CD8-positive, alpha-beta memory T cell (primary cell): ENCODE data around the gene ZNF292. TPM values are rescaled to one million over a fixed set of nuclear protein-coding genes. Genes with fewer than 3 reads are reported as not detected.

Experiments
- CTCF ChIA-PET: fragments of 350-600 bp; sonication (Branson Sonifier 250); formaldehyde crosslinking; loops from one replicate; lab custom pipeline; 2021; ENCODE audit warnings: antibody characterized with exemption; lab: Charles Lee
- POLR2A ChIA-PET: fragments of 350-600 bp; sonication (Branson Sonifier 250); formaldehyde crosslinking; loops from one replicate; lab custom pipeline; 2021; ENCODE audit warnings: antibody characterized with exemption; lab: Charles Lee
- DNase-seq, 5 donors: peaks; one replicate each; pipeline versions ENCODE4 v3.0.0 to v3.0.0-alpha.2; 2020 to 2022; ENCODE audit warnings: mixed read lengths in 1 of 5
- H3K27ac ChIP-seq: one replicate; pipeline ENCODE4 v1.7.0; 2013; ENCODE audit warnings: low read depth, mild to moderate bottlenecking, low read length, moderate library complexity
- H3K27me3 ChIP-seq: 2 replicates; pipeline ENCODE4 v1.7.0; 2013; ENCODE audit warnings: low read length, mild to moderate bottlenecking; ENCODE audit not compliant: insufficient read depth, poor library complexity, severe bottlenecking
- H3K36me3 ChIP-seq: 2 replicates; pipeline ENCODE4 v1.7.0; 2013; ENCODE audit warnings: mild to moderate bottlenecking, low read length, moderate library complexity; ENCODE audit not compliant: insufficient read depth
- H3K4me1 ChIP-seq: 2 replicates; pipeline ENCODE4 v1.7.0; 2013; ENCODE audit warnings: mild to moderate bottlenecking, low read length, moderate library complexity; ENCODE audit not compliant: insufficient read depth
- H3K4me3 ChIP-seq: 2 replicates; pipeline ENCODE4 v1.7.0; 2013; ENCODE audit warnings: mild to moderate bottlenecking, low read length
- H3K9me3 ChIP-seq: 2 replicates; pipeline ENCODE4 v1.7.0; 2013; ENCODE audit warnings: mild to moderate bottlenecking, low read length
- H3K27ac Mint-ChIP-seq, 8 donors: one replicate each; pipeline ENCODE4 v1.8.0; 2020 to 2021; ENCODE audit warnings: mixed read lengths in 8 of 8, mild to moderate bottlenecking in 6 of 8, inconsistent platforms in 3 of 8, moderate library complexity in 3 of 8
- H3K27me3 Mint-ChIP-seq, 2 donors: one replicate each; pipeline ENCODE4 v1.8.0; 2020 to 2021; ENCODE audit warnings: mixed read lengths in 2 of 2, mild to moderate bottlenecking in 1 of 2, moderate library complexity in 1 of 2
- H3K36me3 Mint-ChIP-seq, 3 donors: one replicate each; pipeline ENCODE4 v1.8.0; 2020 to 2021; ENCODE audit warnings: mixed read lengths in 3 of 3, inconsistent platforms in 1 of 3, mild to moderate bottlenecking in 1 of 3
- H3K4me1 Mint-ChIP-seq, 3 donors: one replicate each; pipeline ENCODE4 v1.8.0; 2020 to 2021; ENCODE audit warnings: mixed read lengths in 3 of 3, inconsistent platforms in 1 of 3, mild to moderate bottlenecking in 1 of 3
- H3K4me3 Mint-ChIP-seq, 7 donors: one replicate each; pipeline ENCODE4 v1.8.0; 2020 to 2021; ENCODE audit warnings: mixed read lengths in 7 of 7, mild to moderate bottlenecking in 6 of 7, moderate library complexity in 4 of 7, inconsistent platforms in 2 of 7
- H3K9me3 Mint-ChIP-seq, 5 donors: one replicate each; pipeline ENCODE4 v1.8.0; 2020 to 2022; ENCODE audit warnings: mixed read lengths in 5 of 5, mild to moderate bottlenecking in 3 of 5, moderate library complexity in 2 of 5, inconsistent platforms in 1 of 5
- polyA plus RNA-seq: library from polyadenylated mRNA; unstranded; fragments of 300-500 nt; fragmentation: Illumina TruSeq; gene quantifications from one replicate; pipeline ENCODE4 v1.2.3, GENCODE V29; 2021
- total RNA-seq, 2 experiments: library from RNA; stranded (reverse); gene quantifications; one replicate each; pipeline ENCODE4 v1.2.3, GENCODE V29; 2021

The ZNF292 gene
- total and polyA plus RNA-seq, 3 experiments from 2014 or later, result 37.9 to 50.7 (median 49.3) TPM

- Mint-ChIP-seq H3K36me3 (peaks cover 0 to 37% (median 8%) of the 10 kb centered on the region in 3 donors), H3K4me3 (no peak overlapping the region), H3K4me1 (peaks cover 47 to 68% (median 64%) of the 10 kb centered on the region in 3 donors), H3K27ac (peak overlapping the region in 7 of 8 donors; percentile 0 to 69 (median 46)), H3K27me3 (no peaks in the 10 kb centered on the region), H3K9me3 (no peaks in the 10 kb centered on the region)
- peaks cover 6% of the 10 kb centered on the region for H3K36me3 ChIP-seq
- H3K4me1 ChIP-seq, result peaks cover 14% of the 10 kb centered on the region
- ChIA-PET POLR2A (no interaction called here), CTCF (interaction anchor here (1.3 kb wide), 1 partner anchor 15 kb away, joined by 3 read pairs; no protein-coding TSS in a partner anchor)
- H3K4me3 ChIP-seq, result no peak overlapping the region
- DNase-seq, result no peak
- H3K27ac ChIP-seq, result no peak overlapping the region
- no peaks in the 10 kb centered on the region for H3K27me3 ChIP-seq
- no peaks in the 10 kb centered on the region for H3K9me3 ChIP-seq
Observed at GRCh38 chr6:87213364-87213763, 58.0 kb downstream of the ZNF292 start.

GRCh38 chr6:87214831-87215230, 59.5 kb downstream of the ZNF292 start:
- no peak for DNase-seq
- H3K36me3 ChIP-seq, result peaks cover 6% of the 10 kb centered on the region
- Mint-ChIP-seq H3K4me1 (peaks cover 36 to 54% (median 53%) of the 10 kb centered on the region in 3 donors), H3K27me3 (no peaks in the 10 kb centered on the region), H3K27ac (peak overlapping the region in 1 of 8 donors; percentile 40), H3K4me3 (no peak overlapping the region), H3K36me3 (peaks cover 0 to 46% (median 9%) of the 10 kb centered on the region in 3 donors), H3K9me3 (no peaks in the 10 kb centered on the region)
- H3K4me3 ChIP-seq, result no peak overlapping the region
- peaks cover 8% of the 10 kb centered on the region for H3K4me1 ChIP-seq
- H3K27ac ChIP-seq, result no peak overlapping the region
- H3K9me3 ChIP-seq, result no peaks in the 10 kb centered on the region
- POLR2A ChIA-PET, result no interaction called here
- no peaks in the 10 kb centered on the region for H3K27me3 ChIP-seq
- CTCF ChIA-PET, result interaction anchor here (1.0 kb wide), 1 partner anchor 106 kb away, joined by 3 read pairs; no protein-coding TSS in a partner anchor

- Histone ChIP-seq H3K36me3 (peaks cover 25% of the 10 kb centered on the region), H3K4me3 (no peak overlapping the region), H3K27ac (no peak overlapping the region), H3K27me3 (no peaks in the 10 kb centered on the region), H3K4me1 (no peaks in the 10 kb centered on the region), H3K9me3 (no peaks in the 10 kb centered on the region)
- no peak overlapping the region for H3K4me3 Mint-ChIP-seq
- DNase-seq, result no peak
- ChIA-PET POLR2A (no interaction called here), CTCF (no interaction called here)
- peaks cover 12 to 82% (median 22%) of the 10 kb centered on the region in 3 donors for H3K36me3 Mint-ChIP-seq
- no peaks in the 10 kb centered on the region for H3K9me3 Mint-ChIP-seq
- peak overlapping the region in 3 of 8 donors; percentile 28 to 64 (median 42) for H3K27ac Mint-ChIP-seq
- peaks cover 0 to 2% of the 10 kb centered on the region in 2 donors for H3K27me3 Mint-ChIP-seq
- peaks cover 4 to 27% (median 6%) of the 10 kb centered on the region in 3 donors for H3K4me1 Mint-ChIP-seq
Observed at GRCh38 chr6:87220997-87221396, 65.6 kb downstream of the ZNF292 start.

- CTCF ChIA-PET, result no interaction called here
- Mint-ChIP-seq H3K4me1 (peaks cover 4 to 24% (median 6%) of the 10 kb centered on the region in 3 donors), H3K27ac (no peak overlapping the region), H3K4me3 (no peak overlapping the region), H3K9me3 (no peaks in the 10 kb centered on the region), H3K27me3 (peaks cover 0 to 2% of the 10 kb centered on the region in 2 donors), H3K36me3 (peaks cover 12 to 71% (median 20%) of the 10 kb centered on the region in 3 donors)
- Histone ChIP-seq H3K4me1 (no peaks in the 10 kb centered on the region), H3K4me3 (no peak overlapping the region), H3K27me3 (no peaks in the 10 kb centered on the region), H3K27ac (no peak overlapping the region), H3K36me3 (peaks cover 22% of the 10 kb centered on the region), H3K9me3 (no peaks in the 10 kb centered on the region)
- no peak for DNase-seq
- POLR2A ChIA-PET, result no interaction called here
Observed at GRCh38 chr6:87222676-87223075, 67.3 kb downstream of the ZNF292 start.

DNA sequence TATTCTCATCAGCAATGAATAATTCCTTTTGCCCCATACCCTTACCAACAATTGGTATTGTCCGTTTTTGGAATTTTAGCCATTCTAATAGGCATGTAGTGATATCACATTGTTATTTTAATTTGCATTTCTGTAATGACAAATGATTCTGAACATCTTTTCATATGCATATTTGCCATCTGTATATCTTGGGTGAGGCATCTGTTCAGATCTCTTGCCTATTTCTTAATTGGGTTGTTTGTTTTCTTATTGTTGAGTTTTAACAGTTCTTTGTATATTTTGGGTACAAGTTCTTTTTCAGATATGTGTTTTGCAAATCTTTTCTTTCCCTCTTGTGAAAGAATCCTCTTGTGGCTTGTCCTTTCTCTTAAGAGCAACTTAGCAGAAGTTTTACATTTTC, 69.6 kb downstream of the ZNF292 start:
- DNase-seq, result no peak
- no peaks in the 10 kb centered on the region for H3K9me3 Mint-ChIP-seq
- H3K36me3 Mint-ChIP-seq, result peaks cover 12 to 71% (median 14%) of the 10 kb centered on the region in 3 donors
- Histone ChIP-seq H3K36me3 (peaks cover 19% of the 10 kb centered on the region), H3K4me3 (no peak overlapping the region), H3K27me3 (no peaks in the 10 kb centered on the region), H3K27ac (no peak overlapping the region), H3K4me1 (no peaks in the 10 kb centered on the region), H3K9me3 (no peaks in the 10 kb centered on the region)
- H3K27ac Mint-ChIP-seq, result no peak overlapping the region
- peaks cover 5 to 24% (median 15%) of the 10 kb centered on the region in 3 donors for H3K4me1 Mint-ChIP-seq
- H3K4me3 Mint-ChIP-seq, result no peak overlapping the region
- CTCF ChIA-PET, result no interaction called here
- POLR2A ChIA-PET, result no interaction called here
- peaks cover 0 to 2% of the 10 kb centered on the region in 2 donors for H3K27me3 Mint-ChIP-seq

- Mint-ChIP-seq H3K4me3 (no peak overlapping the region), H3K36me3 (peaks cover 12 to 69% (median 14%) of the 10 kb centered on the region in 3 donors), H3K4me1 (peaks cover 5 to 24% (median 15%) of the 10 kb centered on the region in 3 donors), H3K27ac (no peak overlapping the region), H3K27me3 (peaks cover 0 to 2% of the 10 kb centered on the region in 2 donors), H3K9me3 (no peaks in the 10 kb centered on the region)
- Histone ChIP-seq H3K4me1 (no peaks in the 10 kb centered on the region), H3K9me3 (no peaks in the 10 kb centered on the region), H3K36me3 (peaks cover 14% of the 10 kb centered on the region), H3K27ac (no peak overlapping the region), H3K4me3 (no peak overlapping the region), H3K27me3 (no peaks in the 10 kb centered on the region)
- CTCF ChIA-PET, result interaction anchor here (1.0 kb wide), 1 partner anchor 9 kb away, joined by 4 read pairs; no protein-coding TSS in a partner anchor
- no peak for DNase-seq
- POLR2A ChIA-PET, result interaction anchor here (1.2 kb wide), 1 partner anchor 66 kb away, joined by 3 read pairs; no protein-coding TSS in a partner anchor
Observed at GRCh38 chr6:87225511-87225910, 70.1 kb downstream of the ZNF292 start.

- CTCF ChIA-PET, result interaction anchor here (1.0 kb wide), 1 partner anchor 9 kb away, joined by 4 read pairs; no protein-coding TSS in a partner anchor
- POLR2A ChIA-PET, result interaction anchor here (1.2 kb wide), 1 partner anchor 67 kb away, joined by 3 read pairs; no protein-coding TSS in a partner anchor
- peaks cover 0 to 2% of the 10 kb centered on the region in 2 donors for H3K27me3 Mint-ChIP-seq
- no peak overlapping the region for H3K4me3 Mint-ChIP-seq
- H3K27ac ChIP-seq, result no peak overlapping the region
- DNase-seq, result no peak
- H3K4me3 ChIP-seq, result no peak overlapping the region
- H3K36me3 ChIP-seq, result peaks cover 12% of the 10 kb centered on the region
- H3K27ac Mint-ChIP-seq, result peak overlapping the region in 1 of 8 donors; percentile 21
- peaks cover 3 to 24% (median 14%) of the 10 kb centered on the region in 3 donors for H3K4me1 Mint-ChIP-seq
- H3K4me1 ChIP-seq, result no peaks in the 10 kb centered on the region
- H3K9me3 ChIP-seq, result no peaks in the 10 kb centered on the region
- H3K36me3 Mint-ChIP-seq, result peaks cover 12 to 66% (median 14%) of the 10 kb centered on the region in 3 donors
- no peaks in the 10 kb centered on the region for H3K9me3 Mint-ChIP-seq
- H3K27me3 ChIP-seq, result no peaks in the 10 kb centered on the region
Observed at GRCh38 chr6:87225937-87226336, 70.6 kb downstream of the ZNF292 start.

DNA sequence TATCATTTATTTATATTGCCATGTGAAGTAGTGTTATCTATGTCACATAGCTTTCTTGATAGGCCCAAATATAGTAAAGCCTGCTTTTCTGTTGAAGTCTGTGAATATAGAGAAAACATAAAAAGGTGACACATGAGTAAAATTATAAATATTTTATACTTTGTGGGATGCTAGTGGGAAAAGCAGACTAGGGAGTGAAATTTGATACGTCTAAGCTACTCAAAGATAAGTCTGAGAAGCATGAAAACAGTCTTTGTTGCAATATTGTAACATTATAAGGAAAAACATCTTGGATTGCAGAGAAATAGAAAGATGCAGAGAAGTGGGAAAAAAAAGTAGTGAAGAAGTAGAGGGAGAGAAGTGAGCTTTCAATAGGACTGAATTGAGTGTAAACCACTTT, 75.4 kb downstream of the ZNF292 start:
- POLR2A ChIA-PET, result no interaction called here

More for the DNA sequence above, 75.4 kb downstream of the ZNF292 start:
- CTCF ChIA-PET, result no interaction called here
- Histone ChIP-seq H3K9me3 (no peaks in the 10 kb centered on the region), H3K4me1 (no peaks in the 10 kb centered on the region), H3K27me3 (no peaks in the 10 kb centered on the region), H3K27ac (no peak overlapping the region), H3K36me3 (no peaks in the 10 kb centered on the region), H3K4me3 (no peak overlapping the region)
- H3K4me1 Mint-ChIP-seq, result peaks cover 7 to 24% (median 9%) of the 10 kb centered on the region in 3 donors
- H3K36me3 Mint-ChIP-seq, result peaks cover 0 to 49% (median 3%) of the 10 kb centered on the region in 3 donors
- DNase-seq, result no peak
- no peak overlapping the region for H3K4me3 Mint-ChIP-seq
- H3K27me3 Mint-ChIP-seq, result no peaks in the 10 kb centered on the region
- no peaks in the 10 kb centered on the region for H3K9me3 Mint-ChIP-seq
- peak overlapping the region in 4 of 8 donors; percentile 0 to 75 (median 14) for H3K27ac Mint-ChIP-seq
